ENCODE data around the gene NCOA6. TPM values are rescaled to one million over a fixed set of nuclear protein-coding genes. Genes with fewer than 3 reads are reported as not detected.
"Not testable (repeated sequence)": the region's sequence is repeated elsewhere in the genome, so short reads cannot be mapped to it uniquely, and the experiment has no call there.

The NCOA6 gene
- total RNA-seq, 4 donors from 2014 or later = 11.6 to 21.8 (median 18.1) TPM

DNA sequence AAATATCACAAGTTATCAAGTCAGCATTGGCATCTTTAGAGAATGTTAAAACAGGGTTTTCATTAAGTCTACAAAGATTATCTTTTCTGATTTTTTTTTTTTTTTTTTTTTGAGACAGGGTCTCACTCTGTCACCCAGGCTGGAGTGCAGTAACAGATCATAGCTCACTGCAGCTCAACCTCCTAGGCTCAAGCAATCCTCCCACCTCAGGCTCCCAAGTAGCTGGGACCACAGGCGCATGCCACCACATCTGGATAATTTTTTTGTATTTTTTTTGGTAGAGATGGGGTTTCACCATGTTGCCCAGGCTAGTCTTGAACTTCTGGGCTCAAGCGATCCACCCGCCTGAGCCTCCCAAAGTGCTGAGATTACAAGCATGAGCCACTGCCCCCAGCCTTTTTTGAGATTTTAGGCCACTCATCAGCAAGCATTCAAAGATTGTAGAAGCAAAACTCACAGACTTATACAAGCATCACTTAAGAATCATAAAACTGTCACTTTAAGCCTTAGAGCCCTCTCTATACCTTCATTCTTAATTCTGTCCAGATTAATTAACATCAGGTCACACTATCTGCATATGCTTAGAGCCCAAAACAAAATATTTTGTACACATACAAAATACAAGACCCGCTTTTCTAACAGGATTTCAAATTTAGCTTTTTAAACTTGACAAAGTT is 32.6 kb downstream of the NCOA6 start:
- intact Hi-C loops (cut with DNase I) = no loop called here
- WGBS, 2 donors = 99% methylated on average over 3 to 4 of the region's 4 CpGs
- Histone ChIP-seq H3K9me3 (no peaks in the 10 kb centered on the region), H3K36me3 (peaks cover 0 to 48% (median 6%) of the 10 kb centered on the region in 3 donors), H3K4me3 (no peak overlapping the region), H3K4me1 (peaks cover 0 to 12% (median 0%) of the 10 kb centered on the region in 3 donors), H3K27ac (no peak overlapping the region), H3K27me3 (no peaks in the 10 kb centered on the region)
- TF ChIP-seq, protein P1, sequence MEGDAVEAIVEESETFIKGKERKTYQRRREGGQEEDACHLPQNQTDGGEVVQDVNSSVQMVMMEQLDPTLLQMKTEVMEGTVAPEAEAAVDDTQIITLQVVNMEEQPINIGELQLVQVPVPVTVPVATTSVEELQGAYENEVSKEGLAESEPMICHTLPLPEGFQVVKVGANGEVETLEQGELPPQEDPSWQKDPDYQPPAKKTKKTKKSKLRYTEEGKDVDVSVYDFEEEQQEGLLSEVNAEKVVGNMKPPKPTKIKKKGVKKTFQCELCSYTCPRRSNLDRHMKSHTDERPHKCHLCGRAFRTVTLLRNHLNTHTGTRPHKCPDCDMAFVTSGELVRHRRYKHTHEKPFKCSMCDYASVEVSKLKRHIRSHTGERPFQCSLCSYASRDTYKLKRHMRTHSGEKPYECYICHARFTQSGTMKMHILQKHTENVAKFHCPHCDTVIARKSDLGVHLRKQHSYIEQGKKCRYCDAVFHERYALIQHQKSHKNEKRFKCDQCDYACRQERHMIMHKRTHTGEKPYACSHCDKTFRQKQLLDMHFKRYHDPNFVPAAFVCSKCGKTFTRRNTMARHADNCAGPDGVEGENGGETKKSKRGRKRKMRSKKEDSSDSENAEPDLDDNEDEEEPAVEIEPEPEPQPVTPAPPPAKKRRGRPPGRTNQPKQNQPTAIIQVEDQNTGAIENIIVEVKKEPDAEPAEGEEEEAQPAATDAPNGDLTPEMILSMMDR (IDR thresholded peaks at IDR 0.05) = no peak
- no peak for DNase-seq

DNA sequence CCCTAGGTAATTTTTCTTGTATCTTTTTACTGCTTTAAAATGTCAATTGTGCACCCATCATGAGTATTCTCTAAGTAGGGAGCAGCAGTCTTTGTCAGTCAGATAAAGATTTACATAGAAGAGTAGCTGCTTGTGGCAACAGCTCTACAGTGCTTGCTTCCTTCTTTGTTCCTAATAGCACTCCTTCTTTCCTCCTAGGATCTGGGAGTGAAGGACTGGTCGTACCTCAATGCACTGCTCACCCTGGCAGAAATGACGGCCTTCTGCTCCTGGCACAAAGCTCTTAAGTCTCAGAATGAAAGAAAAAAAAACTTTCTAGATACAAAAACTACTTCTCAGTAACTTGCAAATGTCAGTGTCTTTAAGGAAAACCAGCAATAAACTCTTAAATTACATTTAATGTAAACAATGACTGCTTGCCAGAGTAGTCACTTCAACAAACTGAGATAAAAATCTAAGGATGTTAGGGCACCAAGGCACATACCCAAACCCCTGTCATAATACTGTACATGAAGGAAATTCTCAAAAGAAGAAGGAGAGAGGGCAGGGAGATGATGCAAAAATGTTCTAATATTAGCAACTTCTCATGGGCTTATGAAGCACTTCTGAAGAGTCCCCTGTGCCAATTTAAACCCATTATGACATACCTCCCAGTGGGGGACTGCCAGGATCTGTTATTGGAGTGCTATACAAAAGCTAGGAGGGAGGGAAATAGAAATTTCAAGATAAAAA is 34.0 kb downstream of the NCOA6 start:
- H3K27ac ChIP-seq = no peak overlapping the region

GRCh38 chr20:34781220-34781619 is 44.2 kb downstream of the NCOA6 start:
- Histone ChIP-seq H3K36me3 (peaks cover 5 to 79% (median 7%) of the 10 kb centered on the region in 3 donors), H3K4me1 (no peaks in the 10 kb centered on the region), H3K9me3 (no peaks in the 10 kb centered on the region), H3K27me3 (no peaks in the 10 kb centered on the region), H3K4me3 (no peak overlapping the region), H3K27ac (no peak overlapping the region)
- intact Hi-C loops (cut with DNase I) = no loop called here
- no peak for DNase-seq
- TF ChIP-seq, protein P1 (IDR thresholded peaks at IDR 0.05) = no peak
- no peak for TF ChIP-seq POLR2A (IDR thresholded peaks at IDR 0.05)
- WGBS, 2 donors = 86 to 92% methylated on average over 4 of the region's 4 CpGs

More for the DNA sequence above, 34.0 kb downstream of the NCOA6 start:
- Histone ChIP-seq H3K27me3 (no peaks in the 10 kb centered on the region), H3K4me3 (no peak overlapping the region), H3K4me1 (peaks cover 0 to 12% (median 0%) of the 10 kb centered on the region in 3 donors), H3K9me3 (no peaks in the 10 kb centered on the region), H3K36me3 (peaks cover 0 to 48% (median 6%) of the 10 kb centered on the region in 3 donors)
- 87 to 88% methylated on average over 1 to 2 of the region's 2 CpGs for WGBS, 2 donors
- intact Hi-C loops (cut with DNase I) = no loop called here
- no peak for DNase-seq
- TF ChIP-seq, protein P1 (IDR thresholded peaks at IDR 0.05) = no peak
- no peak for TF ChIP-seq POLR2A (IDR thresholded peaks at IDR 0.05)

GRCh38 chr20:34780291-34780690 is 45.2 kb downstream of the NCOA6 start:
- H3K36me3 ChIP-seq = peaks cover 7 to 87% (median 9%) of the 10 kb centered on the region in 3 donors
- 89 to 95% methylated on average over 8 of the region's 8 CpGs for WGBS, 2 donors
- H3K9me3 ChIP-seq; DNase-seq; H3K27me3 ChIP-seq; intact Hi-C loops (cut with DNase I); H3K4me1 ChIP-seq; H3K27ac ChIP-seq; H3K4me3 ChIP-seq: not testable (repeated sequence)

DNA sequence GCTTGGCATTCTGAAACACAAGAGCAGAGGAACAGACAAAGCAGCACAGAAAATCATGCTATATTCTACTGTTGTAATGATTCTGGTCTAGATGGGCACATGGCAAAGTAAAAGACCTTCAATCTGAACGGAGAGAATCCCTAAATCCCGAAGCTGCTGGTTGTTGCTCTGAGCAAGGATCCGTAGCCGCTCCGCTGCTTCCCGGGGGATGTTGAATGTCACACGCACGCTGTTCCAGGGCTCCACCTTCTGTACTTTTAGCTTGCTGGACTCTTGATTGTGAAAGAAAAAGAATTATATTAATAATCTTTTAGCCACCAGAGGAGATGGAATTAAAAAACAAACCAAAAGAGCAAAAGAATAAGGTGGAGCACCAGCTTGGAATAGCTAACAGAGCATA is 49.3 kb downstream of the NCOA6 start:
- TF ChIP-seq POLR2A (IDR thresholded peaks at IDR 0.05) = no peak
- TF ChIP-seq, protein P1 (IDR thresholded peaks at IDR 0.05) = no peak
- Histone ChIP-seq H3K27me3 (no peaks in the 10 kb centered on the region), H3K4me3 (no peak overlapping the region), H3K9me3 (no peaks in the 10 kb centered on the region), H3K27ac (no peak overlapping the region), H3K36me3 (peaks cover 7 to 99% (median 27%) of the 10 kb centered on the region in 3 donors), H3K4me1 (no peaks in the 10 kb centered on the region)
- intact Hi-C loops (cut with DNase I) = loop anchor here (10.0 kb wide), 1 partner anchor 201 kb away; no protein-coding TSS in a partner anchor
- no peak for DNase-seq
- WGBS, 2 donors = 91 to 93% methylated on average over 8 of the region's 8 CpGs

Data from esophagus squamous epithelium (tissue), 5 donors.